Esophagus muscularis mucosa (tissue), 4 donors: ENCODE measurements around the gene CYTL1.

Experiments used
- CTCF ChIP-seq, 3 experiments: fragments of 200-600 bp in 2 of 3; fragments of 450-650 bp in 1 of 3; sonication (generic) in 2 of 3; IDR thresholded peaks; one replicate each; pipeline ENCODE4 v1.5.1; 2017 to 2019; ENCODE audit warnings: antibody characterized with exemption in 3 of 3, mild to moderate bottlenecking in 2 of 3, moderate library complexity in 1 of 3
- EP300 ChIP-seq: sonication (generic); formaldehyde crosslinking; IDR thresholded peaks from one replicate; pipeline ENCODE4 v1.6.1; 2017; ENCODE audit warnings: antibody characterized with exemption
- POLR2A ChIP-seq: fragments of 450-650 bp; IDR thresholded peaks from one replicate; pipeline ENCODE4 v1.6.1; 2017; ENCODE audit warnings: antibody characterized with exemption, moderate library complexity, mild to moderate bottlenecking, low read depth
- POLR2AphosphoS5 ChIP-seq, 2 donors: sonication (generic); formaldehyde crosslinking; IDR thresholded peaks; one replicate each; pipeline ENCODE4 v1.6.1; 2017; ENCODE audit warnings: antibody characterized with exemption in 2 of 2

GRCh38 chr4:5014007-5014682 is 5.1 kb downstream of the CYTL1 start:
- TF ChIP-seq CTCF (IDR thresholded peaks at IDR 0.05) (no peak), POLR2A (no peak), EP300 (no peak), POLR2AphosphoS5 (IDR thresholded peaks at IDR 0.05) (no peak)
